ENCODE results near the gene FRMD1. TPM values are rescaled to one million over a fixed set of nuclear protein-coding genes. Genes with fewer than 3 reads are reported as not detected.

Gene FRMD1
- total RNA-seq, 2 experiments from 2014 or later, result not detected

DNA sequence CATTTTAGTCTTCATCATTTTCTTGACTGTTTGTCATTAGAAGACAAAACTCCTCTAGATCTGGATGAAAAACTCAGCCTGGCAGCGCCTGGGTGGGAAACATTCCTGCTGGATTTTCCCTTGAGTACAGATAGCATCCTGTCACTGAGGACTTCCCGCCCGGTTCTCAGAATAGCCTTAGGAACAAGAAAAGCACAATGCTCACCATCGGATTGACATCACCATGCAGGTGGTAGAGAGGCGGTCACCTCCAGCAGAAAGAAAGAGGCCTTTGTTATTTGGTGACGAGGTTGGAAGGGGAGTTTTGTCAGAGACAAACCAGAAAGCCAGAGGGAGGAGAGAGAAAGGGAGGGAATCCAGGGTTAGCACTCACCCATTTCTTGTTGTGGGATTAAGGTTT, 41.8 kb downstream of the FRMD1 start:
- Mint-ChIP-seq H3K27ac (no peak overlapping the region), H3K27me3 (peaks cover 15% of the 10 kb centered on the region), H3K4me1 (peaks cover 2% of the 10 kb centered on the region), H3K9me3 (peaks cover 12% of the 10 kb centered on the region), H3K4me3 (no peak overlapping the region), H3K36me3 (no peaks in the 10 kb centered on the region)
- DNase-seq, result no peak
- ATAC-seq (ENCODE audit: low read depth), result no peak
- POLR2A ChIA-PET, result no interaction called here

DNA sequence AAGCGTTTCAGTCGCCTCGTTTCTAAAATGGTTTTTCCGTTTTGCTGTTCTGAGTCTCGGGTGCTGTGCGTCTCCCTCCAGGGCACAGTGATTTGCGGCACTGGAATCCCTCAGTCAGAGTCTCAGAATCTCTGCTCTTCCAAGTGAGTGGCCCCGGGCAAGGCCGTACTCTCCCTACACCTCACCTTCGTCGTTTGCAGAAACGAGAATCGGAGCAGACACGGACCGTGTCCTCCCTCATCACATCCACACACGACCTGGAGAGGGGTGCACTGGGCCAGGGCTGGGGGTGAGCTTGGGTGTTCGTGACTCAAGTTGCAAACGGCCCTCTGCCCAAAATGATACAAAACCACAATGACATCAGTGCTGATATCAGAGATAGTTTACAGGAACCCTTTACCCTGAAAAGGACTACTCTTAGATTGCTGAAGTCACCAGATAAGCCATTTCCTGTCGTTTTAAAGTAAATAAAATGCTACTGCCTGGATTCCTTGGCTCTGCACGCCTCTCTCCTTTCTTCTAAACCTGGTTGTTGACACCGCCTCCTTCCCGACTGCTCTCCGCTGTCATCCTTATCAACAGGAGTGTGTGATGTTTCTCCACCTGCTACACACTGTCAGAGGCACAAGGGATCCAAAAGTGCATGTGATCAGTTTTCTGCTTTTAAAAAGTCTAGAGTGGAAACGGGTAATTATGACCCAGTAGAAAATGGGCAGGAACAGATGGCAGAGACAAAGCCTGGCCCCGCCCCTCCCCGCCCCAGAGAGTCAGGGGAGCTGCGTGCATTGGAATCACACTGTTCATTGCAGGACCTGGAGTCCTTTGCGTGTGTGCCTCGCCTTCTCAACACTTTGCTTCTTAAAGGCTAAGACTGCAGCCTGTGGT, 43.1 kb downstream of the FRMD1 start:
- Mint-ChIP-seq H3K4me1 (peaks cover 2% of the 10 kb centered on the region), H3K9me3 (peaks cover 12% of the 10 kb centered on the region), H3K4me3 (peak overlapping the region; percentile 42), H3K27me3 (peaks cover 25% of the 10 kb centered on the region), H3K27ac (no peak overlapping the region), H3K36me3 (no peaks in the 10 kb centered on the region)
- DNase-seq (no peak), ATAC-seq (ENCODE audit: low read depth) (no peak)
- POLR2A ChIA-PET, result no interaction called here

DNA sequence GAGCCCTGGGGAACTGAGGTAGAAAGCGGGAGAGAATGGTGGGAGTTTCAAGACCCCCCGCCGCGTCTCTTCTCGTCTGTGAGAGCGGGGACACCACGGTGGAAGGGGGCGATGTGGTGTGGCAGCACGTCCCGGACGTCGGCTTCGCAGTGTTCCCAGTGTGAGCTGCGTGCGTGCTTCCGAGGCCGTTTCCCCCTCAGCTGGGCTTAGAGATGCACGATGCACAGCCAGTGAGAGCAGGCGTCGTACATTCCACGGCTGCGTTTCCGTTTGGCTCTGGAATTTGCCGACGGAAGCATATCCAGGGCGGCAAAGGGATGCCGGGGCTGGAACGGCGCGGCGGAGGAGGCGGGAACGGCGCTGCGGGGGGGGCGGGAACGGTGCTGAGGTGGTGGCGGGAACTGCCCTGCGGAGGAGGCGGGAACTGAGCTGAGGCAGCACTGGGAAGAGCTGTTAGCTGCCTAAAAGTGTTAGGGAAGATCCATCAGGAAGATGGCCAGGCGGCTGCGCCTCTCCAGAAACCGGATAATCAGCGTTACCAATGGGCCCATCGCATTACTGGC, 43.8 kb downstream of the FRMD1 start:
- ATAC-seq (ENCODE audit: low read depth), result no peak
- no peak for DNase-seq

DNA sequence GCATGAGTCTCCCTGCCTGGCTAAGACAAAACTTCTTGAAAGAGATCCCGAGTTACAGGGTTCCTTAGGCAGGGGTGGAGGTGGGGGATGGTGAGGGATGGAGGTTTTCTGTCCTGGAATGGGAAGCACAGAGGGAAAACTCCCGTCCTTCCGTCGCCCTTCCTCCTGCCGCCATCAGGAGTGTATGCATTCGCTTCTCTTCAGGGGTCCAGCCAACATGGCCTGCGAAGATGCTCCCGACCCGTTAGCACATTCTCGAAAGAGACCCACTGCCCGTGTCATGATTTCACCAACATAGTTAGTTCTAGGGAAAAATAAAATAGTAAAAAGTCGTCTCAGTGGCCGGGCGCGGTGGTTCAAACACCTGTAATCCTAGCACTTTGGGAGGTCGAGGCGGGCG, 44.5 kb downstream of the FRMD1 start:
- DNase-seq, result no peak
- ATAC-seq (ENCODE audit: low read depth), result no peak
- POLR2A ChIA-PET, result no interaction called here
- Mint-ChIP-seq H3K4me3 (no peak overlapping the region), H3K36me3 (no peaks in the 10 kb centered on the region), H3K9me3 (peaks cover 12% of the 10 kb centered on the region), H3K4me1 (peaks cover 2% of the 10 kb centered on the region), H3K27me3 (peaks cover 25% of the 10 kb centered on the region), H3K27ac (no peak overlapping the region)

More for the DNA sequence above, 43.8 kb downstream of the FRMD1 start:
- peak overlapping the region; percentile 30 for H3K4me3 Mint-ChIP-seq
- no peak overlapping the region for H3K27ac Mint-ChIP-seq
- H3K4me1 Mint-ChIP-seq, result peaks cover 2% of the 10 kb centered on the region
- peaks cover 12% of the 10 kb centered on the region for H3K9me3 Mint-ChIP-seq
- H3K36me3 Mint-ChIP-seq, result no peaks in the 10 kb centered on the region
- POLR2A ChIA-PET, result no interaction called here
- H3K27me3 Mint-ChIP-seq, result peaks cover 25% of the 10 kb centered on the region

DNA sequence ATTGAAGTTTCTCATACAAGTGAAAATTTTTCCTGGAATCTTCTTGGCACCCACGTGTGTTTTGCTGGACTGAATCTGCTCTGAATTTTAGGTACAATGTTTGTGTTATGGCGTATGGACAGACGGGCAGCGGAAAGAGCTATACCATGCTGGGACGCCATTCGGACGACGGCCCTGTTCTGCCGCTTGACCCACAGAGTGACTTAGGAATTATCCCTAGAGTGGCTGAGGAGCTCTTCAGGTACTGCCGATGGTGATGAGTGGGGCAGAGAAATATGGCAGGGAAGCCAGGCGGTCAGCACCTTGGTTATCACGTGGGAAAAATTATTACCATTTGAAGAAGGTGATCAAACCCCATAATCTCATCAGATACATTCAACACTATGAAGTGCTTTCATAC, 45.2 kb downstream of the FRMD1 start:
- ATAC-seq (ENCODE audit: low read depth) (no peak), DNase-seq (no peak)
- H3K36me3 Mint-ChIP-seq, result no peaks in the 10 kb centered on the region
- H3K4me1 Mint-ChIP-seq, result peaks cover 2% of the 10 kb centered on the region
- POLR2A ChIA-PET, result no interaction called here
- peaks cover 12% of the 10 kb centered on the region for H3K9me3 Mint-ChIP-seq
- H3K27me3 Mint-ChIP-seq, result peaks cover 25% of the 10 kb centered on the region
- H3K27ac Mint-ChIP-seq, result no peak overlapping the region
- H3K4me3 Mint-ChIP-seq, result no peak overlapping the region

DNA sequence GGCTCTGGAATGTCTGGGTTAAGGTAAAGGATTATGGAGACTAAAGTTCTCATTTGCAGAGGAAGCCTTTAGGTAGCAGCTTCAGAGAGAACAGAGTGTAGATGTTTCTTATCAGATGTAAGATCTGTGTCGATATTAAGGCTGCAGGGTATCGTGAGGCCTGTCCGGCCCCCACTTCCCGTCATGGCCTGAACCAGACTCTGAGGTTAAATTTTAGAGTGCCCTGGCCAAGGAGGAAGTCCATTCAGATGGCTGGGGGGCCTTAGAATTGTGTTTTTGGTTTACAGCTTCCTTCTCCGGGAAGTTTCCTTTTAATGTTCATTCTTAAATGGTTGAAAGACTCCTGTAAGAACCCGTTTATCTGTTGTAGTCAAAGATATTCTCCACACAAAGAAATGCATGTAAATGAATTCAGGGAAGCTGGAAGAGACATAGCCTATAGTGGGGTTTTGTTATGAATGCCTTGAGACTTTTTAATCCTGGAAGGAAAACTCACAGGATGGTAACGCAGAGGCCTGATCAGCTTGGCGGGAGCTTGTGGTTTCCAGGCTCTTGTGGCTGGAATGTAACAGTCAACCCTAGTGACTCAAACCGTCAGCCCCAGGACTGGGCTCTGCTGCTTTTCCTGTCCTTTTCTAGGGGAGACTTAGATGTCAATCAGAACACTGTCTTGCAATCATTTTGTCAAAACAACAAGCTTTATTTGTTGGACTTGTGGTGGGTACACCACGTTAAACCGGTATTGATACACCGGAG, 46.8 kb downstream of the FRMD1 start:
- Mint-ChIP-seq H3K27me3 (peaks cover 25% of the 10 kb centered on the region), H3K27ac (no peak overlapping the region), H3K4me1 (peaks cover 2% of the 10 kb centered on the region), H3K4me3 (no peak overlapping the region), H3K9me3 (peaks cover 6% of the 10 kb centered on the region), H3K36me3 (no peaks in the 10 kb centered on the region)
- no peak for ATAC-seq (ENCODE audit: low read depth)
- DNase-seq, result no peak
- POLR2A ChIA-PET, result no interaction called here

DNA sequence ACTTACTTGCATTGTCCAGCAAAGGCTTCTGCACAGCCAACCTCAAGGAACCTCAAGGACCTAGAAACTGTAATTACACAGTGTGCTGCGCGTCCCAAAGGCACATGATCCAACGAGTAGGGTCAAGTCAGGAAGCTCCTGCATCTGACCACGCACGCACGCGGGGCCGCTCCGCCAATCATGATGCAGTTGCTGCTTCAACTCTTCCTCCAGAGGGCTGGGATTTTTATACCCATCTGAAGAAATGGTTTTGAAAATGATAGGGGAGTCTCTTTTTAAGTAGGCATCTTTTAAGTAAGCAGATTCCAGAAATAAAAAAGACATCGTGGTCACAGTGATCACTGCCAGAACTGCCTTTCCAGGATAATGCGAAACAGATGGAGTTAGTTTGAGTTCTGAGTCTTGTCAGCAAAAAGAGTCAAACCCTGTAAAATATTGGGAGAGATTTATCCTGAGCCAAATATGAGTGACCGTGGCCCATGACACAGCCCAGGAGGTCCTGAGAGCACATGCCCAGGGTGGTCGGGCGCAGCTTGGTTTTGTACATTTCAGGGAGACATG, 47.5 kb downstream of the FRMD1 start:
- POLR2A ChIA-PET, result no interaction called here
- DNase-seq (no peak), ATAC-seq (ENCODE audit: low read depth) (no peak)
- H3K36me3 Mint-ChIP-seq, result no peaks in the 10 kb centered on the region
- peaks cover 4% of the 10 kb centered on the region for H3K9me3 Mint-ChIP-seq
- peaks cover 24% of the 10 kb centered on the region for H3K27me3 Mint-ChIP-seq
- H3K4me3 Mint-ChIP-seq, result no peak overlapping the region
- H3K27ac Mint-ChIP-seq, result no peak overlapping the region
- H3K4me1 Mint-ChIP-seq, result peaks cover 2% of the 10 kb centered on the region

DNA sequence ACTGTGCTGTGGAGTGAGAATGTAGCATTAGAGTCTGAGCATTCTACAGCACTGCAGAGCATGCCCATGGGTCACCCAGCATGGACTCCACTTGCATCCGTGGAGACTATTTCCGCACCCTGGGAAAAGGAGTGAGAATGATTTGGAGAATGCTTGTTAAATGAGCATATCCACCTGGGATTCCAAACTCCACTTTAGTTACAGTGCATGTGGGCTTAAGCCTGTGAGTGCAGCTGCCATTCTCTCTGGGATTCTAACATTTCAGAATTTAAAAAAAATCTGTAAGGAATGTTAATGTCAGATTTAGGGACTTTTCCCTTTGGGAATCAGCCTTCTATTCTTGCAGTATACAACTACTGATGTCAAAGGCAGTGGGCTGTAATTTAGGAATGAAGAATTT, 48.1 kb downstream of the FRMD1 start:
- Mint-ChIP-seq H3K4me3 (no peak overlapping the region), H3K9me3 (peaks cover 3% of the 10 kb centered on the region), H3K27ac (no peak overlapping the region), H3K4me1 (no peaks in the 10 kb centered on the region), H3K36me3 (no peaks in the 10 kb centered on the region), H3K27me3 (peaks cover 23% of the 10 kb centered on the region)
- POLR2A ChIA-PET, result no interaction called here
- DNase-seq (no peak), ATAC-seq (ENCODE audit: low read depth) (no peak)

DNA sequence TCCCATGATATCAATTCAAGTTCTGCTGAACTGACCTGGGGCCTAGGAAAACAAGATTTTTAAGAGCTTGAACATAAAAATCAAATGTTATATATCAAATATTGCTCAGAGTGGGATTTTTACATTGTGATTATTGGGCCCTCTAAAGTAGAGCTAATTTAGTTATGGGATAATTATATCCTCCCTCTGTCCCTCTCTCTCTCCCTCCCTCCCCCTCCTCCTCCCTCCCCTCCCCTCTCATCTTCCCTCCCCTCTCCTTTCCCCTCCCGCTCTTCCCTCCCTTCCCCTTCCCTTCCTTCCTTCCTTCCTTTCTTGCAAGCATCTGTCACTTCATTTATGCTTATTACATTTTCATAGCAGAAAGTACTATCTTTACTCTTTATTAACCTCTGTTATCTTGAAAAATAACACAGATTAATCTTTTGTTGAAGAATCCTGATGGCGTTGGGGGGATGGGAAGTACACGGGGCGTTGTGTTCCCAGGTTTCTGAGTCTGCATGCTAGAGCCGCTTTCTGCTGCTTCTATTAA, 48.7 kb downstream of the FRMD1 start:
- no peaks in the 10 kb centered on the region for H3K36me3 Mint-ChIP-seq
- no peaks in the 10 kb centered on the region for H3K4me1 Mint-ChIP-seq
- DNase-seq (no peak), ATAC-seq (ENCODE audit: low read depth) (no peak)
- H3K4me3 Mint-ChIP-seq, result no peak overlapping the region
- POLR2A ChIA-PET, result no interaction called here
- no peak overlapping the region for H3K27ac Mint-ChIP-seq
- H3K27me3 Mint-ChIP-seq, result peaks cover 18% of the 10 kb centered on the region
- H3K9me3 Mint-ChIP-seq, result peaks cover 3% of the 10 kb centered on the region

DNA sequence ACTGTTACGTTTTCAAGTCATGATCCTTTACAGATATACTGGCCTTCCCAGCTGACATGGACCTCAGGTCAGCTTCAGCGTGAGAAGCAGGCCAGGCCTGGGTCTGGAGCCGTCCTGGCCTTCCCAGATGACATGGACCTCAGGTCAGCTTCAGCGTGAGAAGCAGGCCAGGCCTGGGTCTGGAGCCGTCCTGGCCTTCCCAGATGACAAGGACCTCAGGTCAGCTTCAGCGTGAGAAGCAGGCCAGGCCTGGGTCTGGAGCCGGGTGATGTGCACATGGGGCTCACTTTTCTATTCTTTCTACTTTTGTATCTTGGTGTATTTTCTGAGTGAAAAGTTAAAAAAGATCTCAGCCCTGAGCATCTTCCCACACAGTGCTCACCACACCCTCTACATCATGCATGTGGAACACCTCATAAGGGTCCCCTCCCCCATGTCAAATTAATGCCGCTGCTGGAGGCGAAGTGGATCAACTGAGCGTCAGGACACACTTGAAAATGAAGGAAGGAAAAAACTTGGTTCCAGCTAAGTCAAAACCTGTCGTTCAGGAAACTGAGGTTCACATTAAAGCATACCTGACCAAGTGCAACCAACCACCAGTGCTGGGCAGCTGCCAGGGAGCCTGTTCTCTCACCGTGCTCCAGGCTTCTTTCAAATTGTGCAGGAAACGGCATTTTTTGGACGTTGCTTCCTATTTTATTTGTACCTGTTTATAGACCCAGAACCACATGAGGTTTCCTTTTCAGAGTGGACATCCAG, 49.4 kb downstream of the FRMD1 start:
- Mint-ChIP-seq H3K27me3 (peaks cover 14% of the 10 kb centered on the region), H3K36me3 (no peaks in the 10 kb centered on the region), H3K27ac (no peak overlapping the region), H3K4me3 (no peak overlapping the region), H3K4me1 (no peaks in the 10 kb centered on the region), H3K9me3 (peaks cover 3% of the 10 kb centered on the region)
- POLR2A ChIA-PET, result no interaction called here
- ATAC-seq (ENCODE audit: low read depth), result no peak
- DNase-seq, result no peak

DNA sequence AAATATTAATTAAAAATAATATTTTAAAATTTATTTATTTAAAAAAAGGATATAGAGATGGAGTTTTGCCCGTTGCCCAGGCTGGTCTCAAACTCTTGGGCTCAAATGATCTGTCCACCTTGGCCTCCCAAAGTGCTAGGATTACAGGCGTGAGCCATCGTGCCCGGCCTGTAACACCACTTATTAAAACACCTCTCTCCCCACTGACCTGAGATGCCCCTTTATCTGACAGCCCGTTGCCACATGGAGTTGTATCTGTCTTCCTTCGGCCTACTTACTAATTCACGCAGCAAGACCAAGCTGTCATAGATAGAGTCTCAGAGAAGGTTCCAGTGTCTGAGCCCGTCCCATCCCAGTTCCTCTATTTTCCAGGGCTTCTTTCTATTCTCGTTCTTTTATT, 50.8 kb downstream of the FRMD1 start:
- Mint-ChIP-seq H3K4me3 (no peak overlapping the region), H3K27ac (no peak overlapping the region), H3K9me3 (no peaks in the 10 kb centered on the region), H3K36me3 (no peaks in the 10 kb centered on the region), H3K27me3 (peaks cover 9% of the 10 kb centered on the region), H3K4me1 (no peaks in the 10 kb centered on the region)
- ATAC-seq (ENCODE audit: low read depth) (no peak), DNase-seq (no peak)
- POLR2A ChIA-PET, result no interaction called here

DNA sequence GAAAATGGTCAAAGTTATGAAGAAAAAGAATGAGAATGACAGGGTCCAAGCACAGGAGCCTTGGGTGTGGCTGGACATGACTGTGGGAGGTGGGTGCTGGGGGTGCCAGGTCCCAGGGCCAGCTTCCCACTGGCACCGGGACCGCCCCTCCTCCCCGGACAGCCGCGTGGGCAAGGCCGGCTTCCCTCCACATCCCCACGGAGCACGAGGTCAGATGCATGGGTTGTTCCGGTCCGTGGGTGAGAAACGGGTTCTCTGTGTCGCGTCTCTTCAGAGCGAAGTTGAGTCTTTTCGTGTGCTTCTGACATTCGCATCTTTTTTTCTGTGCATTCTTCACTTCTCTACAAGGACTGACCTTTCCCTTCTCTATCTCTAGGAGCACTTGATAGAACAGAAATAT, 51.5 kb downstream of the FRMD1 start:
- no peak for DNase-seq
- no peaks in the 10 kb centered on the region for H3K4me1 Mint-ChIP-seq
- no peaks in the 10 kb centered on the region for H3K9me3 Mint-ChIP-seq
- H3K36me3 Mint-ChIP-seq, result no peaks in the 10 kb centered on the region
- H3K27me3 Mint-ChIP-seq, result peaks cover 9% of the 10 kb centered on the region
- H3K4me3 Mint-ChIP-seq, result no peak overlapping the region
- ATAC-seq (ENCODE audit: low read depth), result no peak
- POLR2A ChIA-PET, result no interaction called here
- H3K27ac Mint-ChIP-seq, result no peak overlapping the region

DNA sequence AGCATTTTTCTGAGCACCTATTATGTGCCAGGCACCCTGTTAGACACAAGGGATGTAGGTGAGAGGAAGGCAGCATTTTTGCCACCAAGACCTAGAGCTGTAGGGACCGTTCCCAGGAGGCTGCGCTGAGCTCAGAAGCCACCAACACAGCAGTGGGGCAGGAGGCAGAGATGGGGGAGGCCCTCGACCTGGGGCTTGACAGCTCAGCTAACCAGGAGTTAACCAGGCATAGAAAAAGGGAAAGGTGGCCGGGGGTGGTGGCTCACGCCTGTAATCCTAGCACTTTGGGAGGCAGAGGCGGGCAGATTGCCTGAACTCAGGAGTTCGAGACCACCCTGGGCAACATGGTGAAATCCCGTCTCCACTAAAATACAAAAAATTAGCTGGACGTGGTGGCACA, 52.1 kb downstream of the FRMD1 start:
- H3K27me3 Mint-ChIP-seq, result peaks cover 7% of the 10 kb centered on the region
- ATAC-seq (ENCODE audit: low read depth), result no peak

More for the DNA sequence above, 52.1 kb downstream of the FRMD1 start:
- H3K4me1 Mint-ChIP-seq, result no peaks in the 10 kb centered on the region
- no peak for DNase-seq
- H3K27ac Mint-ChIP-seq, result no peak overlapping the region
- H3K9me3 Mint-ChIP-seq, result no peaks in the 10 kb centered on the region
- POLR2A ChIA-PET, result no interaction called here
- no peak overlapping the region for H3K4me3 Mint-ChIP-seq
- no peaks in the 10 kb centered on the region for H3K36me3 Mint-ChIP-seq

All from activated naive CD8-positive, alpha-beta T cell treated with anti-CD3 and anti-CD28 coated beads, Interleukin-2, amount 10 ng/mL, durations not matched to agents 7 days and 5 days (primary cell).